H9 (cell line): ENCODE results near the gene NDUFV1. TPM values are rescaled to one million over a fixed set of nuclear protein-coding genes. Genes with fewer than 3 reads are reported as not detected.

Experiments
- DNase-seq: peaks from one replicate; pipeline ENCODE4 v3.0.0-alpha.2; 2017
- H2AFZ ChIP-seq: one replicate; pipeline ENCODE4 v1.6.1; 2013; ENCODE audit warnings: mild to moderate bottlenecking, low read length, control low read depth, moderate library complexity
- H2AK5ac ChIP-seq: 2 replicates; pipeline ENCODE4 v1.6.1; 2013; ENCODE audit warnings: low read length, control low read depth, mixed read lengths; ENCODE audit not compliant: insufficient read length
- H2BK120ac ChIP-seq: one replicate; pipeline ENCODE4 v1.6.1; 2013; ENCODE audit warnings: low read depth, mild to moderate bottlenecking, low read length, control low read depth, inconsistent platforms; ENCODE audit not compliant: poor library complexity, severe bottlenecking
- H2BK12ac ChIP-seq: 2 replicates; pipeline ENCODE4 v1.6.1; 2013; ENCODE audit warnings: low read length, control low read depth, mixed read lengths, low read depth; ENCODE audit not compliant: insufficient read length
- H2BK15ac ChIP-seq: 2 replicates; pipeline ENCODE4 v1.6.1; 2013; ENCODE audit warnings: low read depth, low read length, control low read depth
- H2BK20ac ChIP-seq: one replicate; pipeline ENCODE4 v1.6.1; 2013; ENCODE audit warnings: low read depth, mild to moderate bottlenecking, low read length, control low read depth, inconsistent platforms; ENCODE audit not compliant: poor library complexity, severe bottlenecking
- H2BK5ac ChIP-seq: 2 replicates; pipeline ENCODE4 v1.6.1; 2013; ENCODE audit warnings: low read length, control low read depth, mixed read lengths; ENCODE audit not compliant: insufficient read length
- H3K14ac ChIP-seq: 2 replicates; pipeline ENCODE4 v1.6.1; 2013; ENCODE audit warnings: low read length, control low read depth; ENCODE audit not compliant: insufficient read depth
- H3K18ac ChIP-seq: 2 replicates; pipeline ENCODE4 v1.6.1; 2013; ENCODE audit warnings: low read depth, mild to moderate bottlenecking, mixed read lengths, low read length, control low read depth; ENCODE audit not compliant: insufficient read length
- H3K23ac ChIP-seq: 2 replicates; pipeline ENCODE4 v1.6.1; 2013; ENCODE audit warnings: low read length, control low read depth, mixed read lengths, low read depth; ENCODE audit not compliant: insufficient read length
- H3K23me2 ChIP-seq: 2 replicates; pipeline ENCODE4 v1.6.1; 2013; ENCODE audit warnings: low read depth, mild to moderate bottlenecking, mixed read lengths, low read length, control low read depth; ENCODE audit not compliant: insufficient read length, poor library complexity, severe bottlenecking
- H3K27ac ChIP-seq: 2 replicates; pipeline ENCODE4 v1.5.1; 2013; ENCODE audit warnings: low read length, control low read depth, mixed read lengths, low read depth; ENCODE audit not compliant: insufficient read length
- H3K27me3 ChIP-seq: 2 replicates; pipeline ENCODE4 v1.6.1; 2013; ENCODE audit warnings: low read length, control low read depth, inconsistent platforms; ENCODE audit not compliant: insufficient read depth
- H3K4ac ChIP-seq: 2 replicates; pipeline ENCODE4 v1.6.1; 2013; ENCODE audit warnings: low read depth, mild to moderate bottlenecking, control low read depth, inconsistent platforms, low read length, moderate library complexity
- H3K4me1 ChIP-seq: 2 replicates; pipeline ENCODE4 v1.6.1; 2013; ENCODE audit warnings: low read length, control low read depth, inconsistent platforms; ENCODE audit not compliant: insufficient read depth
- H3K4me2 ChIP-seq: 2 replicates; pipeline ENCODE4 v1.6.1; 2013; ENCODE audit warnings: low read length, control low read depth, mixed read lengths; ENCODE audit not compliant: insufficient read length, insufficient read depth
- H3K56ac ChIP-seq: 2 replicates; pipeline ENCODE4 v1.6.1; 2013; ENCODE audit warnings: low read depth, mild to moderate bottlenecking, mixed read lengths, low read length, control low read depth; ENCODE audit not compliant: insufficient read length
- H3K79me1 ChIP-seq: 2 replicates; pipeline ENCODE4 v1.6.1; 2013; ENCODE audit warnings: low read depth, mild to moderate bottlenecking, moderate library complexity, low read length, control low read depth, inconsistent platforms; ENCODE audit not compliant: insufficient read depth, poor library complexity, severe bottlenecking
- H3K79me2 ChIP-seq: 2 replicates; pipeline ENCODE4 v1.6.1; 2013; ENCODE audit warnings: low read length, control low read depth, inconsistent platforms; ENCODE audit not compliant: insufficient read depth
- H3K9ac ChIP-seq: 2 replicates; pipeline ENCODE4 v1.6.1; 2013; ENCODE audit warnings: low read length, control low read depth, mixed read lengths; ENCODE audit not compliant: insufficient read length; ENCODE audit errors: extremely low read depth
- H3K9me3 ChIP-seq: one replicate; pipeline ENCODE4 v1.6.1; 2013; ENCODE audit warnings: low read depth, low read length, inconsistent platforms; ENCODE audit not compliant: control insufficient read depth
- H3T11ph ChIP-seq: one replicate; pipeline ENCODE4 v1.6.1; 2013; ENCODE audit warnings: mild to moderate bottlenecking, low read length, control low read depth, inconsistent platforms
- H4K20me1 ChIP-seq: one replicate; pipeline ENCODE4 v1.6.1; 2013; ENCODE audit not compliant: control insufficient read depth, insufficient read length, insufficient read depth
- H4K5ac ChIP-seq: 2 replicates; pipeline ENCODE4 v1.6.1; 2013; ENCODE audit warnings: low read depth, mild to moderate bottlenecking, mixed read lengths, low read length, control low read depth; ENCODE audit not compliant: insufficient read length
- H4K8ac ChIP-seq: replicated peaks from 2 replicates; pipeline ENCODE4 v1.6.1; 2013; ENCODE audit warnings: low read length, control low read depth, mixed read lengths, low read depth; ENCODE audit not compliant: insufficient read length
- H4K91ac ChIP-seq: 2 replicates; pipeline ENCODE4 v1.6.1; 2013; ENCODE audit warnings: low read depth, mild to moderate bottlenecking, moderate library complexity, mixed read lengths, low read length, control low read depth; ENCODE audit not compliant: insufficient read length
- H3K27ac Mint-ChIP-seq, 3 experiments: 2 replicates in 2 of 3; 3 replicates in 1 of 3; pipeline ENCODE4 v1.8.0; 2020 to 2021; ENCODE audit warnings: mixed read lengths in 3 of 3, mild to moderate bottlenecking in 1 of 3, moderate library complexity in 1 of 3
- H3K27me3 Mint-ChIP-seq: 2 replicates; pipeline ENCODE4 v1.8.0; 2021; ENCODE audit warnings: low read depth, mild to moderate bottlenecking, moderate library complexity, mixed read lengths
- H3K36me3 Mint-ChIP-seq, 3 experiments: 2 replicates in 2 of 3; 3 replicates in 1 of 3; pipeline ENCODE4 v1.8.0; 2020 to 2021; ENCODE audit warnings: low read depth in 3 of 3, mixed read lengths in 3 of 3; ENCODE audit not compliant: insufficient read depth in 1 of 3
- H3K4me1 Mint-ChIP-seq, 2 experiments: 2 replicates each; pipeline ENCODE4 v1.8.0; 2020; ENCODE audit warnings: mixed read lengths in 2 of 2
- H3K4me3 Mint-ChIP-seq, 2 experiments: 2 replicates in 1 of 2; 3 replicates in 1 of 2; pipeline ENCODE4 v1.8.0; 2020 to 2021; ENCODE audit warnings: mild to moderate bottlenecking in 2 of 2, mixed read lengths in 2 of 2, moderate library complexity in 1 of 2
- H3K9me3 Mint-ChIP-seq, 2 experiments: 2 replicates in 1 of 2; 3 replicates in 1 of 2; pipeline ENCODE4 v1.8.0; 2020; ENCODE audit warnings: mild to moderate bottlenecking in 2 of 2, mixed read lengths in 2 of 2, moderate library complexity in 1 of 2
- WGBS: extraction: QIAGEN DNeasy Blood & Tissue Kit; methylation state at CpG from one replicate; pipeline ENCODE4 v1.1.7; 2013; ENCODE audit warnings: missing lambda C conversion rate, low lambda C conversion rate, mixed read lengths; ENCODE audit not compliant: insufficient read length; ENCODE audit errors: extremely low coverage; 5-methylcytosine and 5-hydroxymethylcytosine counted together
- total RNA-seq: library from RNA; stranded (reverse); gene quantifications from 2 replicates; pipeline ENCODE4 v1.2.1, GENCODE V29; 2021
- TF ChIP-seq, protein P1 (sequence below): fragments of 200-600 bp; sonication (generic); conservative IDR thresholded peaks from 3 replicates; pipeline ENCODE4 v1.8.0; 2021; ENCODE audit warnings: antibody characterized with exemption, mild to moderate bottlenecking

Gene NDUFV1
- total RNA-seq, 1 experiment from 2014 or later, result 154 TPM

DNA sequence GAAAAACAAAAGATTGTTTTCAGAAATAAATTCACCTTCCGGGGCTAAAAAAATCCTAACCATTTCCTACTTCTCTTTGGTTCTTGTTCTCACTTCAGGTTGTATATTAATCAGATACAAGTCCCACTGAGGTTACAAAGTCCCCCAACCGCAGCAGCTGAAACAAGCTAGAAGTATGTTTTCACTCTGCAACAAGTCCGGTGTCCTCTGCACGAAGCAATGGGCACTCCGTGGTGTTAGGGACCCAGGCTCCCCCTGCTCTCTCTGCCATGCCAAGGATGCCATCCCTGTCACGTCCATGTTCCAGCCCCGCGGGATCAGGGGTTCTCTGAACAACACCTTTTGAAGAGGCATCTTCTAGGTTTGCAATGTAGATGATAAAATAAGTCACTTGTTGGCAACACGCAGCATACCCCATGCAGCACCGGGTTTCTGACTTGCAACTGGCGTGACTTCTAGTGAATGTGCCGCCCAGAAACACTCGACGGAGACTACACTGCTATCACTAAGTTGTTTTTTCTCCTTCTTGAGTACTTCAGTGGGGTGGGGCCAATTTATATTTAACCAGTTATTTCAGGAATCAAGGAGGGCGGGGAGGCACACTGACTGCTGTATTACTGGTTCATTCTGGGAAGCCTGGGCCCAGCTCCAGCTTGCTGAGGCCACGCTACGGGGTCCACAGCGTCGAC, 48.5 kb upstream of the NDUFV1 start:
- WGBS, result no CpG with 5 or more reads among the region's 19 CpGs
- H3K4me1 ChIP-seq, result peaks cover 2% of the 10 kb centered on the region; the same call in 1 of the 2 replicates

More for the DNA sequence above, 48.5 kb upstream of the NDUFV1 start:
- peaks cover 6 to 7% of the 10 kb centered on the region in 2 experiments for H3K4me1 Mint-ChIP-seq
- no peak overlapping the region for H3K4ac ChIP-seq
- H3K23me2 ChIP-seq, result no peaks in the 10 kb centered on the region
- no peak overlapping the region for H2BK20ac ChIP-seq
- no peak overlapping the region for H3K56ac ChIP-seq
- no peak overlapping the region for H3K23ac ChIP-seq
- no peak overlapping the region for H2BK15ac ChIP-seq
- H2BK120ac ChIP-seq, result no peak overlapping the region
- H3K9me3 Mint-ChIP-seq, result no peaks in the 10 kb centered on the region
- no peak overlapping the region for H3K27ac ChIP-seq
- H3K14ac ChIP-seq, result no peak overlapping the region
- no peak overlapping the region for H2AFZ ChIP-seq
- no peak overlapping the region for H2BK12ac ChIP-seq
- DNase-seq, result no peak
- no peak overlapping the region for H3K18ac ChIP-seq
- no peak overlapping the region for H2AK5ac ChIP-seq
- TF ChIP-seq, protein P1, sequence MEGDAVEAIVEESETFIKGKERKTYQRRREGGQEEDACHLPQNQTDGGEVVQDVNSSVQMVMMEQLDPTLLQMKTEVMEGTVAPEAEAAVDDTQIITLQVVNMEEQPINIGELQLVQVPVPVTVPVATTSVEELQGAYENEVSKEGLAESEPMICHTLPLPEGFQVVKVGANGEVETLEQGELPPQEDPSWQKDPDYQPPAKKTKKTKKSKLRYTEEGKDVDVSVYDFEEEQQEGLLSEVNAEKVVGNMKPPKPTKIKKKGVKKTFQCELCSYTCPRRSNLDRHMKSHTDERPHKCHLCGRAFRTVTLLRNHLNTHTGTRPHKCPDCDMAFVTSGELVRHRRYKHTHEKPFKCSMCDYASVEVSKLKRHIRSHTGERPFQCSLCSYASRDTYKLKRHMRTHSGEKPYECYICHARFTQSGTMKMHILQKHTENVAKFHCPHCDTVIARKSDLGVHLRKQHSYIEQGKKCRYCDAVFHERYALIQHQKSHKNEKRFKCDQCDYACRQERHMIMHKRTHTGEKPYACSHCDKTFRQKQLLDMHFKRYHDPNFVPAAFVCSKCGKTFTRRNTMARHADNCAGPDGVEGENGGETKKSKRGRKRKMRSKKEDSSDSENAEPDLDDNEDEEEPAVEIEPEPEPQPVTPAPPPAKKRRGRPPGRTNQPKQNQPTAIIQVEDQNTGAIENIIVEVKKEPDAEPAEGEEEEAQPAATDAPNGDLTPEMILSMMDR, result no peak
- no peak overlapping the region for H3K4me3 Mint-ChIP-seq
- no peak overlapping the region for H2BK5ac ChIP-seq
- H3K27ac Mint-ChIP-seq, result no peak overlapping the region
- H3K36me3 Mint-ChIP-seq, result no peaks in the 10 kb centered on the region
- no peaks in the 10 kb centered on the region for H3K79me1 ChIP-seq
- H4K5ac ChIP-seq, result no peak overlapping the region
- H3K9me3 ChIP-seq, result no peaks in the 10 kb centered on the region
- H4K20me1 ChIP-seq, result no peaks in the 10 kb centered on the region
- H3K79me2 ChIP-seq, result no peaks in the 10 kb centered on the region
- H3K27me3 Mint-ChIP-seq, result peaks cover 13% of the 10 kb centered on the region
- no peaks in the 10 kb centered on the region for H3K27me3 ChIP-seq
- H4K8ac ChIP-seq, result no peak overlapping the region
- H3K4me2 ChIP-seq, result no peak overlapping the region
- no peak overlapping the region for H3T11ph ChIP-seq
- no peak overlapping the region for H4K91ac ChIP-seq
- H3K9ac ChIP-seq, result no peak overlapping the region
